Stimulated activated CD8-positive, alpha-beta memory T cell treated with anti-CD3 and anti-CD28 coated beads, Interleukin-15, amount 100 ng/mL, for 48 hours (primary cell): ENCODE results near the gene VAMP3.

Experiments
- DNase-seq, 2 donors: peaks; one replicate each; pipeline ENCODE4 v3.0.0-alpha.2; 2020; ENCODE audit warnings: low read depth in 2 of 2

VAMP3 gene

GRCh38 chr1:7770997-7771822 lies at the start of gene VAMP3:
Gene VAMP3, plus strand, starts transcription at chr1:7771296. Its CDS starts 88 bp downstream, at chr1:7771384.
- DNase-seq = peak; percentile 73 to 79

GRCh38 chr1:7721940-7722669 lies 49.0 kb upstream of the VAMP3 start:
- no peak for DNase-seq

GRCh38 chr1:7722670-7723012 lies 48.5 kb upstream of the VAMP3 start:
- DNase-seq = no peak

- DNase-seq = no peak
These were observed 44.5 kb upstream of the VAMP3 start for GRCh38 chr1:7726623-7727022.

GRCh38 chr1:7727809-7728471 lies 43.2 kb upstream of the VAMP3 start:
- no peak for DNase-seq

- DNase-seq = no peak
These were observed 41.3 kb upstream of the VAMP3 start for GRCh38 chr1:7729761-7730160.

- DNase-seq = no peak
These were observed 38.8 kb upstream of the VAMP3 start for GRCh38 chr1:7732331-7732730.

GRCh38 chr1:7733276-7733675 lies 37.8 kb upstream of the VAMP3 start:
- DNase-seq = no peak

- no peak for DNase-seq
These were observed 33.1 kb upstream of the VAMP3 start for GRCh38 chr1:7738044-7738443.

- no peak for DNase-seq
These were observed 27.8 kb upstream of the VAMP3 start for GRCh38 chr1:7743346-7743745.

- no peak for DNase-seq
These were observed 26.2 kb upstream of the VAMP3 start for GRCh38 chr1:7744882-7745281.

GRCh38 chr1:7745783-7746182 lies 25.3 kb upstream of the VAMP3 start:
- DNase-seq = no peak

GRCh38 chr1:7747605-7748004 lies 23.5 kb upstream of the VAMP3 start:
- DNase-seq = no peak

- no peak for DNase-seq
These were observed 22.0 kb upstream of the VAMP3 start for GRCh38 chr1:7749126-7749525.

GRCh38 chr1:7751174-7751573 lies 19.9 kb upstream of the VAMP3 start:
- no peak for DNase-seq

GRCh38 chr1:7752512-7753417 lies 18.3 kb upstream of the VAMP3 start:
- DNase-seq = no peak

- no peak for DNase-seq
These were observed 17.5 kb upstream of the VAMP3 start for GRCh38 chr1:7753641-7754040.

GRCh38 chr1:7754234-7754633 lies 16.9 kb upstream of the VAMP3 start:
- no peak for DNase-seq

GRCh38 chr1:7755448-7755847 lies 15.6 kb upstream of the VAMP3 start:
- no peak for DNase-seq

- no peak for DNase-seq
These were observed 10.9 kb upstream of the VAMP3 start for GRCh38 chr1:7760245-7760644.

- no peak for DNase-seq
These were observed 10.0 kb upstream of the VAMP3 start for GRCh38 chr1:7761103-7761502.

GRCh38 chr1:7767176-7767575 lies 3.9 kb upstream of the VAMP3 start:
- no peak for DNase-seq
